B cell (primary cell): ENCODE results near the gene KRT39.

Experiments used
- EZH2 ChIP-seq: IDR thresholded peaks from 2 replicates; pipeline ENCODE4 v1.6.1; 2012; ENCODE audit warnings: borderline replicate concordance, low read depth, mild to moderate bottlenecking, moderate library complexity, low read length; ENCODE audit not compliant: insufficient read depth, poor library complexity, severe bottlenecking
- TF ChIP-seq, protein P1 (sequence below): fragments of 200-600 bp; IDR thresholded peaks from one replicate; pipeline ENCODE4 v1.8.0; 2022; ENCODE audit warnings: antibody characterized with exemption, mild to moderate bottlenecking

DNA sequence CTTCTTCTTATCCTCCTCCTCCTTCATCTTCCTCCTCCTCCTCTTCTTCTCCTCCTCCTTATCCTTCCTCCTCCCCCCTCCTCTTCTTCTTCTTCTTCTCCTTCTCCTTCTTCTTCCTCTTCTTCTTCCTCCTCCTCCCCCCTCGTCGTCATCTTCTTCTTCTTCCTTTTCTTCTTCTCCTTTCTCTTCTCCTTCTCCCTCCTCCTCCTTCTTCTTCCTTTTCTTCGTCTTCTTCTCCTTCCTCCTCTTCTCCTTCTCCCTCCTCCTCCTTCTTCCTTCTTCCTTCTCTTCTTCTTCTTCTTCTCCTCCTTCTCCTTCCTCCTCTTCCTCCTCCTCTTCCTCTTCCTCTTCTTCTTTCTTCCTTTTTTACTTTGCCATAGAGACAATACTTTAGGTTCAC, 24.2 kb downstream of the KRT39 start:
- TF ChIP-seq, protein P1, sequence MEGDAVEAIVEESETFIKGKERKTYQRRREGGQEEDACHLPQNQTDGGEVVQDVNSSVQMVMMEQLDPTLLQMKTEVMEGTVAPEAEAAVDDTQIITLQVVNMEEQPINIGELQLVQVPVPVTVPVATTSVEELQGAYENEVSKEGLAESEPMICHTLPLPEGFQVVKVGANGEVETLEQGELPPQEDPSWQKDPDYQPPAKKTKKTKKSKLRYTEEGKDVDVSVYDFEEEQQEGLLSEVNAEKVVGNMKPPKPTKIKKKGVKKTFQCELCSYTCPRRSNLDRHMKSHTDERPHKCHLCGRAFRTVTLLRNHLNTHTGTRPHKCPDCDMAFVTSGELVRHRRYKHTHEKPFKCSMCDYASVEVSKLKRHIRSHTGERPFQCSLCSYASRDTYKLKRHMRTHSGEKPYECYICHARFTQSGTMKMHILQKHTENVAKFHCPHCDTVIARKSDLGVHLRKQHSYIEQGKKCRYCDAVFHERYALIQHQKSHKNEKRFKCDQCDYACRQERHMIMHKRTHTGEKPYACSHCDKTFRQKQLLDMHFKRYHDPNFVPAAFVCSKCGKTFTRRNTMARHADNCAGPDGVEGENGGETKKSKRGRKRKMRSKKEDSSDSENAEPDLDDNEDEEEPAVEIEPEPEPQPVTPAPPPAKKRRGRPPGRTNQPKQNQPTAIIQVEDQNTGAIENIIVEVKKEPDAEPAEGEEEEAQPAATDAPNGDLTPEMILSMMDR, result no peak
- no peak for TF ChIP-seq EZH2
